GM23338 (cell line): ENCODE data around the gene AFP. TPM values are rescaled to one million over a fixed set of nuclear protein-coding genes. Genes with fewer than 3 reads are reported as not detected.

Source experiments
- ATAC-seq: fragments of 200-7000 bp; cut with Tn5 transposase; 3 replicates; pipeline ENCODE4 v1.9.1; 2020
- DNase-seq: peaks from one replicate; pipeline ENCODE4 v3.0.0-alpha.2; 2015; ENCODE audit warnings: low spot score
- H2AFZ ChIP-seq: fragments of 200-600 bp; sonication (generic); 2 replicates; pipeline ENCODE4 v1.8.0; 2016; ENCODE audit warnings: antibody characterized with exemption, mild to moderate bottlenecking, moderate library complexity
- H3F3A ChIP-seq: fragments of 200-600 bp; sonication (generic); replicated peaks from 2 replicates; pipeline ENCODE4 v1.8.0; 2017; ENCODE audit warnings: antibody characterized with exemption, mixed run types, low read depth
- H3K27ac ChIP-seq: fragments of 200-600 bp; sonication (generic); 2 replicates; pipeline ENCODE4 v1.6.1; 2016; ENCODE audit warnings: low read depth
- H3K27me3 ChIP-seq: fragments of 200-600 bp; sonication (generic); 2 replicates; pipeline ENCODE4 v1.8.0; 2016; ENCODE audit warnings: mild to moderate bottlenecking, mixed run types, moderate library complexity; ENCODE audit not compliant: insufficient read depth
- H3K36me3 ChIP-seq: fragments of 200-600 bp; sonication (generic); 2 replicates; pipeline ENCODE4 v1.8.0; 2016; ENCODE audit warnings: mild to moderate bottlenecking; ENCODE audit not compliant: insufficient read depth
- H3K4me1 ChIP-seq: fragments of 200-600 bp; sonication (generic); 2 replicates; pipeline ENCODE4 v1.8.0; 2016; ENCODE audit warnings: mild to moderate bottlenecking, moderate library complexity; ENCODE audit not compliant: insufficient read depth
- H3K4me2 ChIP-seq: fragments of 200-600 bp; sonication (generic); 2 replicates; pipeline ENCODE4 v1.7.1; 2017; ENCODE audit warnings: mixed run types
- H3K4me3 ChIP-seq: fragments of 200-600 bp; sonication (generic); 2 replicates; pipeline ENCODE4 v1.6.1; 2016; ENCODE audit warnings: mixed run types
- H3K79me2 ChIP-seq: fragments of 200-600 bp; sonication (generic); replicated peaks from 2 replicates; pipeline ENCODE4 v1.8.0; 2017; ENCODE audit warnings: mild to moderate bottlenecking; ENCODE audit not compliant: insufficient read depth
- H3K9me2 ChIP-seq: fragments of 200-600 bp; sonication (generic); 2 replicates; pipeline ENCODE4 v1.8.0; 2017; ENCODE audit not compliant: insufficient read depth
- H4K20me1 ChIP-seq: fragments of 200-600 bp; sonication (generic); replicated peaks from 2 replicates; pipeline ENCODE4 v1.8.0; 2017; ENCODE audit warnings: mild to moderate bottlenecking; ENCODE audit not compliant: insufficient read depth
- H3K27ac Mint-ChIP-seq: 2 replicates; pipeline ENCODE4 v1.8.0; 2020; ENCODE audit warnings: inconsistent platforms, mild to moderate bottlenecking, moderate library complexity, mixed read lengths
- H3K27me3 Mint-ChIP-seq: 3 replicates; pipeline ENCODE4 v1.8.0; 2022; ENCODE audit warnings: low read depth, mild to moderate bottlenecking, moderate library complexity, mixed read lengths, inconsistent platforms; ENCODE audit not compliant: insufficient read depth, poor library complexity
- H3K36me3 Mint-ChIP-seq: 3 replicates; pipeline ENCODE4 v1.8.0; 2021; ENCODE audit warnings: low read depth, mild to moderate bottlenecking, inconsistent platforms, moderate library complexity, mixed read lengths
- H3K4me1 Mint-ChIP-seq: 3 replicates; pipeline ENCODE4 v1.8.0; 2020; ENCODE audit warnings: mild to moderate bottlenecking, inconsistent platforms, mixed read lengths
- H3K4me3 Mint-ChIP-seq: 3 replicates; pipeline ENCODE4 v1.8.0; 2021; ENCODE audit warnings: moderate library complexity, mild to moderate bottlenecking, inconsistent platforms, mixed read lengths
- H3K9me3 Mint-ChIP-seq: 3 replicates; pipeline ENCODE4 v1.8.0; 2020; ENCODE audit warnings: moderate library complexity, mild to moderate bottlenecking, inconsistent platforms, mixed read lengths
- CREB1 ChIP-seq: fragments of 250-450 bp; sonication (Bioruptor Pico); IDR thresholded peaks from 2 replicates; pipeline ENCODE4 v1.5.0; 2020; ENCODE audit warnings: low read depth, mild to moderate bottlenecking, moderate library complexity
- CTCF ChIP-seq, 2 experiments: fragments of 200-600 bp in 1 of 2; sonication (generic) in 1 of 2; conservative IDR thresholded peaks; 2 replicates each; pipeline versions ENCODE4 v1.5.1 to v1.6.1; 2016 to 2017; ENCODE audit warnings: antibody characterized with exemption in 2 of 2, low read depth in 2 of 2, mild to moderate bottlenecking in 2 of 2, moderate library complexity in 1 of 2
- ETS1 ChIP-seq: IDR thresholded peaks from 2 replicates; pipeline ENCODE4 v1.6.1; 2016; ENCODE audit warnings: antibody characterized with exemption
- EZH2 ChIP-seq: fragments of 200-600 bp; sonication (generic); IDR thresholded peaks from one replicate; pipeline ENCODE4 v1.8.0; 2017; ENCODE audit warnings: antibody characterized with exemption, mild to moderate bottlenecking, low read depth; ENCODE audit not compliant: unreplicated experiment
- EZH2phosphoT487 ChIP-seq: fragments of 200-600 bp; sonication (generic); IDR thresholded peaks from one replicate; pipeline ENCODE4 v1.8.1; 2018; ENCODE audit warnings: antibody characterized with exemption; ENCODE audit not compliant: unreplicated experiment
- JUNB ChIP-seq: IDR thresholded peaks from one replicate; pipeline ENCODE4 v1.6.1; 2016; ENCODE audit warnings: antibody characterized with exemption; ENCODE audit not compliant: unreplicated experiment
- POLR2AphosphoS5 ChIP-seq: IDR thresholded peaks from 2 replicates; pipeline ENCODE4 v1.6.1; 2016; ENCODE audit warnings: antibody characterized with exemption, low read depth
- REST ChIP-seq: IDR thresholded peaks from one replicate; pipeline ENCODE4 v1.6.1; 2018; ENCODE audit warnings: antibody characterized with exemption; ENCODE audit not compliant: unreplicated experiment
- ZNF114 ChIP-seq: fragments of 250-450 bp; sonication (Bioruptor Pico); IDR thresholded peaks from 2 replicates; pipeline ENCODE4 v1.5.0; 2020; ENCODE audit warnings: mild to moderate bottlenecking, moderate library complexity
- ZNF331 ChIP-seq: fragments of 250-450 bp; sonication (Bioruptor Pico); IDR thresholded peaks from 2 replicates; pipeline ENCODE4 v1.5.0; 2020; ENCODE audit warnings: low read depth, mild to moderate bottlenecking, moderate library complexity
- ZNF462 ChIP-seq: fragments of 250-450 bp; sonication (Bioruptor Pico); IDR thresholded peaks from 2 replicates; pipeline ENCODE4 v1.5.0; 2020; ENCODE audit warnings: mild to moderate bottlenecking, moderate library complexity
- polyA plus RNA-seq: library from polyadenylated mRNA; unstranded; fragments of >200 nt; fragmentation: Nextera tagmentation; extraction: Ambion mirVana; gene quantifications from 2 replicates; pipeline ENCODE4 v1.2.1, GENCODE V29; 2016
- total RNA-seq: library from RNA; depleted of rRNA; stranded (reverse); fragments of >200 nt; shearing (Covaris generic); gene quantifications from 2 replicates; pipeline ENCODE4 v1.2.3, GENCODE V29; 2014

Gene AFP
- total and polyA plus RNA-seq, 2 experiments from 2014 or later = 4.0 to 17.3 TPM

GRCh38 chr4:73431813-73432168 is 4.2 kb upstream of the AFP start:
- DNase-seq (no peak), ATAC-seq (no peak)
- Histone ChIP-seq H3K9me2 (no peaks in the 10 kb centered on the region), H2AFZ (no peak overlapping the region), H3K27ac (no peak overlapping the region), H3K4me2 (no peak overlapping the region), H3K4me3 (no peak overlapping the region), H3F3A (no peaks in the 10 kb centered on the region), H4K20me1 (no peaks in the 10 kb centered on the region), H3K79me2 (no peaks in the 10 kb centered on the region), H3K4me1 (no peaks in the 10 kb centered on the region), H3K27me3 (no peaks in the 10 kb centered on the region), H3K36me3 (no peaks in the 10 kb centered on the region)
- TF ChIP-seq ZNF331 (no peak), EZH2 (no peak), ZNF114 (CRISPR knock-in tag) (no peak), REST (no peak), ETS1 (no peak), CTCF (conservative IDR thresholded peaks at IDR 0.05; ENCODE audit: low read depth in 2 of 2) (no peak), JUNB (no peak), CREB1 (CRISPR knock-in tag) (no peak), POLR2AphosphoS5 (no peak), EZH2phosphoT487 (no peak), ZNF462 (CRISPR knock-in tag) (no peak)
- Mint-ChIP-seq H3K9me3 (no peaks in the 10 kb centered on the region), H3K36me3 (no peaks in the 10 kb centered on the region), H3K4me3 (no peak overlapping the region), H3K4me1 (no peaks in the 10 kb centered on the region), H3K27me3 (no peaks in the 10 kb centered on the region), H3K27ac (no peak overlapping the region)
